ENCODE data around the gene KRTAP5-6.

The KRTAP5-6 gene
- 0 reads per million in 2 donors for total RNA-seq

GRCh38 chr11:1696608-1697570 is at the start of gene KRTAP5-6:
TSS of gene KRTAP5-6 (plus strand) at chr11:1697195. CDS start at chr11:1697246, 51 bp downstream.
- no peak for DNase-seq

- no peak for DNase-seq
Observed at GRCh38 chr11:1647901-1648652, 48.9 kb upstream of the KRTAP5-6 start.

DNA sequence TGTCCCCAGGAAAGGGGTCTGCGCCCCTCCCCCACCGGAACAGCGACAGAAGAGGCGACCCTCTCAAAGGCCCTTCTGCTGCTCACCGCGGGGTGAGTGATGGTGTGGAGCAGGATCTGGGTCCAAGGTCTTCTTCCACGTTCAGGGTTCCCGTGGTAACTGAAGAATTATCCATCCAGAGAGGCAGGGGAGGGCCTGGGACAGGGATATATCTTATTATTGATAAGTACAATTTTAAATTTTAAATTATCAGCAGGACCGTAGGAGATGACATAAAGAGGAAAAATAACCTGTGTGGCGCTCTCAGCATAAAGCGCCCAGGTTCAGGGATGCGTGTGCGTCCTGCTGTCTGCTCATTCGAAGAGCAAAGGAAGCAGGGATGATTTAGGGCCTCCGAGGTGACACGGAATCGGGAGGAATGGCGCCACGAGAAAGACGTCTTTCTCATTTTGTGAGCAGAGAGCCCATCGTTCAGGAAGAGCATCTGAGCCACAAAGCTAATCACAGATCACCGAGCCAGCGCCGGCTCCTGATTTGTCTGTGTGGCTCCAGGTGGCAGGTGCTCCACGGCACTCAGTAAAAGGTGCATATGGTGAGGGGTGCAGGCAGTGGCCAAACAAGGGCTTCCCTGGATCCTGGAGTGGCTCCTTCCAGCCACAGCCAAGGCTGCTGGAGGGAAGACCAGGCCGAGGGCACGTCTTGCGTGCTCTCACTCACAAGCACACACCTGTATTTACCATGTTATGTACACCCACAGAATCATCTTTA is 48.2 kb upstream of the KRTAP5-6 start:
- DNase-seq: no peak

- DNase-seq: no peak
Observed at GRCh38 chr11:1650034-1650917, 46.7 kb upstream of the KRTAP5-6 start.

- no peak for DNase-seq
Observed at GRCh38 chr11:1650918-1651262, 46.1 kb upstream of the KRTAP5-6 start.

- no peak for DNase-seq
Observed at GRCh38 chr11:1651411-1651980, 45.5 kb upstream of the KRTAP5-6 start.

GRCh38 chr11:1652026-1652425 is 45.0 kb upstream of the KRTAP5-6 start:
- DNase-seq: no peak

GRCh38 chr11:1652442-1652770 is 44.6 kb upstream of the KRTAP5-6 start:
- DNase-seq: no peak

GRCh38 chr11:1652771-1653540 is 44.0 kb upstream of the KRTAP5-6 start:
- DNase-seq: peak; percentile 80

- DNase-seq: no peak
Observed at GRCh38 chr11:1653541-1654387, 43.2 kb upstream of the KRTAP5-6 start.

DNA sequence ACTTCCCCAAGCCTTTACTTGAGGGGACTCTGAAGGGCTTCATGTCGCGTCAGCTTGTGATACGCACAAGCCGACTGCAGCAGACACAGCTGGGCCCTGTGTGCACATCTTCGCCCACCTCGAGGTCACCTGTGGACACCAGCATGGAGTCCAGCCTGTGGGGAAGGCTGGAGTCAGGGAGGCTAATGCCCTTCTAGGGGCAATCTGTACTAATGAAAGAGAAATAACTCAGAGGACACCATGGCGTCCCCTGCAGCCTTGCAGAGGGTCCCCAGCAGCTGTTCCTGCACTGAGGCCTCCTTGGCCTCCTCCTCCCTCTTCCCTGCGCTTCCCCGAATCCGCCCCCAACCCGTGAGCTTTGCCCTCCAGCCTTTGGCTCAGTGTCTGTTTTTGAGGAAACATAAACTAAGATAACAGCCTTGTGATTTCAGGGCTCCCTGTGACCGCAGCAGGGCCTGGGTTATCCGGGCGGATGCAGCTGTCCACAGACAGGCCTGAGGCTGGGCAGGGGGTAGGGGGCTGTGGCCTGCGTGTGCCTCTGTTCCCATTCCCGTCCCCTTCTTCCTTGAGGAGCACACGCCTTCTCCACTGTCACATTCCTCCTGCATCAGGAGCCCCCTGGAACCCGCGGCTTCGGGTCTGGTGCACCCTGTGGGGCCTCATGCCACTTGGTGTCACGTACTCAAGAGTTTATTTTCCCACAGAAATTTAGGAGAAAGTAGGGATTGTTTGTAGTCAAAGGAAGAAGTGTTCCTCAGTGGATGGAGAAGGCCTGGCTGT is 42.4 kb upstream of the KRTAP5-6 start:
- no peak for DNase-seq

DNA sequence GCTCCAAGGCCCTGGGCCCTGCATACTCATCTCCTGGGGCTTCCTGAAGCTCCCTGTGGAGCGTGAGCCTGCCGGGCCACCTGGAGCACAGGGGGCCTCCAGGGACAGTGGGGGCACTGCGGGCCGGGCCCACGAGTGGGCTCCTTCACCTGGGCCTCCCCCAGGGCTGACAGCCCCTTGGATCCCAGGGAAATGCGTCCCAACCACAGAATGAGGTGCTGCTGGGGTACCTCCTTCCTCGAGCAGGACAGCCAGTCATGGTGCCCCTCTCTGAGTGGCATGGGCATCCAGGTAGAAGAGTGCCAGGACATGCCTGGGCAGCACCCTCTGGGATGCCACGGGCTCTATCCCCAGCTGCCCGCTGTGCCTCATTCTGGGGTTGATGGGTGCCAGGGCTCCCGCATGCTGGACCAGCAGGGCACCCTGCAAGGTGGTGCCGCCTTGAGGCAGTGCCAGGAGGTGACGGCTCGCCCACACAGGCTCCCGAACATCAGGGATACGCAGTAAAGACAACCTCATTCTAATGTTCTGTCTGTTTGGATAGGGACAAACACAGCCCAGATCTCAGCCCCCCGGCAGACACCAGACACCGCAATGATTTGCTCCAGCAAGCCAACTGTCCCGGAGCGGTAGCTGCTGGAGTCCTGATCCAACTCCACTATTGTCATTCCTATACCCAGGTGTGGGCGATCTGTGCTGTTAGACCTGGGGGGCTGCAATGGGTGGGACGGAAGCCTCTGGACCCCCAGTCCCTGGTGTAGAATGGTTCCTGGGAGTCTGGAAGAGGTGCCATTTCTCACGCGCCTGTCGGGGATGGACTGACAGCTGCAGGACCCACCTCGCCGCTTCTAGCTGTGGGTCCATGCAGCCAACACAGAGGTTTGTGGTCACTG is 41.6 kb upstream of the KRTAP5-6 start:
- DNase-seq: no peak

GRCh38 chr11:1656061-1656441 is 40.9 kb upstream of the KRTAP5-6 start:
- DNase-seq: no peak

DNA sequence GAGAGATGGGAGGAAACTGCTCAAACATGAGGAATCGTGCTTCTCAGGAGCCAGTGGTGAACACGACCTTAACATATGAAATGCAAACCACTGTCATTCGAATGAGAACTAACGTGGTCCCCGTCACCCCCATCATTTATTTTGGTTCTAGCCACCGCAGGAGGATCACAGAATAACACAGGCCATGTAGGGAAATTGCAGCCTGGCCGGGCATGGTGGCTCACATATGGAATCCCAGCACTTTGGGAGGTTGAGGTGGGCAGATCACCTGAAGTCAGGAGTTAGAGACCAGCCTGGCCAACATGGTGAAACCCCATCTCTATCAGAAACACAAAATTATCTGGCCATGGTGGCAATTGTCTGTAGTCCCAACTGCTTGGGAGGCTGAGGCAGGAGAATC is 40.3 kb upstream of the KRTAP5-6 start:
- DNase-seq: no peak

- DNase-seq: no peak
Observed at GRCh38 chr11:1659506-1659905, 37.5 kb upstream of the KRTAP5-6 start.

GRCh38 chr11:1660111-1660867 is 36.7 kb upstream of the KRTAP5-6 start:
- DNase-seq: no peak
